NOMO-1 (cell line): Measurements from ENCODE around the gene VASN.

Experiments used
- DNase-seq, 2 experiments: peaks; one replicate each; lab custom pipeline; 2025; ENCODE audit not compliant: unreplicated experiment in 2 of 2; lab: John Stamatoyannopoulos, UW

Gene VASN

DNA sequence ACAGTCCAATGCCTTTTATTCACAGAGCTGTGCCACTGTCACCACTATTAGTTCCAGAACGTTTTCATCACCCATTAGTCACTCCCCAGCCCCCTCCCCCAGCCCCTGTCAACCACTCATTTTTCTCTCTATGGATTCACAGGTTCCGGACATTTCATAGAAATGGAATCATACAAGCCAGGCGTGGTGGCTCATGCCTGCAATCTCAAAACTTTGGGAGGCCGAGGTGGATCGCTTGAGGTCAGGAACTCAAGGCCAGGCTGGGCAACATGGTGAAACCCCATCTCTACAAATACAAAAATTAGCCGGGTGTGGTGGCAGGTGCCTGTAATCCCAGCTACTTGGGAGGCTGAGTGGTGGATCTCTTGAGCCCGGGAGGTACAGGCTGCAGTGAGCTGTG lies 19.8 kb upstream of the VASN start:
- DNase-seq = no peak

- DNase-seq = no peak
These were observed 18.8 kb upstream of the VASN start for GRCh38 chr16:4352843-4353242.

DNA sequence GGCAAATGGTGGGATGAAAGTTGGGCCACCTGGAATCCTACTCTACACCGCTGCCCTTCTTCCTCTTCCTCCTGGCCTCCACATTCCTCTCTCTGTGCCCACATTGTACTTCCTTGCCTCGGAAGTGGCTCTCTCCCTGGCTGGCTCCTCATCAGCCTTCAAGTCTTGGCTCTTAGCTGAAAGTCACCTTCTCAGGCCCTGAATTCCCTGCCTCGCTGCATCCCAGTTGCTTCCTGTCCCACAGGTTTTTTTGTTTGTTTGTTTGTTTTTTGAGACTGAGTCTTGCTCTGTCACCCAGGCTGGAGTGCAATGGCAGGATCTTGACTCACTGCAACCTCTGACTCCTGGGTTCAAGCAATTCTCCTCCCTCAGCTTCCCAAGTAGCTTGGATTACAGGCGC lies 18.0 kb upstream of the VASN start:
- DNase-seq = no peak

GRCh38 chr16:4354512-4355409 lies 16.9 kb upstream of the VASN start:
- no peak for DNase-seq

- no peak for DNase-seq
These were observed 14.8 kb upstream of the VASN start for GRCh38 chr16:4356820-4357219.

GRCh38 chr16:4358236-4358635 lies 13.4 kb upstream of the VASN start:
- no peak for DNase-seq

DNA sequence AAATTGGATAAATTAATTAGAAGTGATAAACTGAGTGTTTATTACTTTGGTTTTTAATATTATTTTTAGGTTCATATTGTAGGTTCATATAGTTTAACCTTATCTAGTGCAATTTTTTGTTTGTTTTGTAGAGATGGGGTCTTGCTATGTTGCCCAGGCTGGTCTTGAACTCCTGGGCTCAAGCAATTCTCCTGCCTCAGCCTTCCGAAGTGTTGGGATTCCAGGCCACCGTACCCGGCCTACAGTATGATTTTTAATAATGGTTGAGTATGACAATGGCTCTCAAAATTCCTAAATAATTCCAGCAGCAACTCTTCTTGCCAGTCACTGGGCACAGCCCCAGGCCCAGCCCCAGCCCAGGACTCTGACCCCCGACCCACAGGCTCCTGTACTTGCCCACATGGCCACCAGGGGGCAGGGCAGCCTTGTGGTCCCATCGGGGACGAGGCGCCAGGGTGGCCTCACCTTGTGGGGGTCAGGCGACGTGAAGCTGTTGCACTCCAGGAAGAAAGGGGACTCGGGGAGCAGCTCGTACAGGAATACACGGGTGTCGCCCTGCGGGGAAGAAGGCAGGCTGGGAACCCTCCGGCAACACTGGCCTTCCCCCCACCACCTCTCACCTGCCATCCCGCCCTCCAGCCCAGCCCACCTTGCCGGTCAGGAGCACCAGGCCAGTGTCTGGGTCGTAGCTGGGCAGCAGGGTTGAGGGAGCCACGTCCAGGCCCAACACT lies 12.7 kb upstream of the VASN start:
- no peak for DNase-seq

GRCh38 chr16:4359914-4360313 lies 11.7 kb upstream of the VASN start:
- DNase-seq = no peak

DNA sequence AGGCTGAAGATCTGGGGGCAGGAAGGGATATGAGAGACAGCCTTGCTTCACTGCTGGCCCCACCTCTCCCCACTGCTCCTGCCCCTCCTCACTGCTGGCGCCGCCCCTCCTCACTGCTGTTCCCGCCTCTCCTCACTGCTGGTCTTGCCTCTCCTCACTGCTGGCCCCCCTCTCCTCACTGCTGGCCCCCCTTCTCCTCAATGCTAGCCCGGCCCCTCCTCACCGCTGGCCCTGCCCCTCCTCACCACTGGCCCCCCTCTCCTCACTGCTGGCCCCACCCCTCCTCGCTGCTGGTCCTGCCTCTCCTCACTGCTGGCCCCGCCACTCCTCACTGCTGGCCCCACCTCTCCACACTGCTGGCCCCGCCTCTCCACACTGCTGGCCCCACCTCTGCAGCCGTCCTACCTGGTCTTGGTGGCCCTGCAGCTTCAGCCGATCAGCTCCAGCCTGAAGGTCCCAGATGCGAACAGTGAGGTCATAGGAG lies 11.1 kb upstream of the VASN start:
- no peak for DNase-seq

DNA sequence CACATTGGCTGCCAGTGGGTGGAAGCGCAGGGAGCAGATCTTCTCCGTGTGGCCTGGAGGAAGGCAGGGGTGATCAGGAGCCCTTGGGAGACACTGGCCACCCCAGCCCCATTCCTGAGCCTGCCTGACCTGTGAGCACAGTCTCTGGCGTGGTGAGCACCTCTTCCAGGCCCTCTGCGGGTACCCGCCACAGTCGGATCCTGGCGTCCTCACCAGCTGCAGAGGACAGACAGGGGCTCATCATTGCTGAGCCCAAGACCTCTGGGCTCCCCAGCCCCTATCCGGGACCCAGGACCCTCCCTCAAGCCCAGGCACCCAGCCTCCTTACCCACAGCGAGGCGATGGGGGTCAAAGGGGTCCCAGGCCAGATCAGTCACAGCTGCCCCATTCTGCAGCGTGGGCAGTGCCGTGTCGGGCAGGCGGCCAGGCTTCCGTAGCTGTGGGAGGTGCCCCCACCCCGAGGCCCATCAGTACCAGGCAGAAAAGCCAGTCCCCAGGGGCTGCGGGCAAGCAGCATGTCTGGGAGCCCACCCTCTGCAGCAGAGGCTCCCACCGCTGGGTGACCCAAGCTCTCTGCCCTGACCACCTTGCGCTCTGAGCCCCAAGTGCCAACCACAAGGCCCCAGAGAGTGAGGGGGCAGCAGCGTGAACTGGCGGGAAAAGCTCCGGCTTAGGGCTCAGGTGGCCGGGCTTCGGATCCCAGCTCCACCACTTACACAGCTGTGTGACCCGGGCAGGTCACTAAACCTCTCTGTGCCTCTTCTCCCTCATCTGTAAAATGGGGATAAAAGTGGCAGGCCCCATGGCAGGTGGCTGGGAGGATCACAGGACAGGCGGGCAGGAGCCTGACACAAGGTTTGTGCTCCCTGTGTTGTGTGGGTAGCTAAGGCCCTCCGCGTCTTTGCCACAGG lies 10.4 kb upstream of the VASN start:
- no peak for DNase-seq

- DNase-seq = no peak
These were observed 9.7 kb upstream of the VASN start for GRCh38 chr16:4361944-4362311.

- no peak for DNase-seq
These were observed 9.0 kb upstream of the VASN start for GRCh38 chr16:4362476-4363135.

GRCh38 chr16:4364196-4365013 lies 7.2 kb upstream of the VASN start:
- DNase-seq = no peak

DNA sequence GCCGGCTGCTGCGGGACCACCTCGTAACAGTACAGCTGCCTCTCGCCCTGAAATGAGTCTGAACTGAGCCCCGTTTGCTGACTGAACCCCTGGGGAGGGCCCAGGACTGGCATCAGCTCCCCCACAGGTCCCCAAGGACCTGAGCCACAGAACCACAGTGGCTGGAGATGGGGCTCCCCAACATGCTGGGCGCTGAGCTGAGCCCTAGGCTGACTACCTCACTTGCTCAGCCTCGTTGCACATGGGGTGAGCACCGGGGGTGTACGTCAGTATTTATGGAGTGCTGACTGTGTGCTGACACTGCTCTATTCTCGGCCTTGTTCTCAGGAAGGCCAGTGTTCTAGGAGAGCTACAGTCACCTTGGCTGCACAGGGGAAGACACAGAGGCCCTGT lies 6.6 kb upstream of the VASN start:
- DNase-seq = no peak

- no peak for DNase-seq
These were observed 6.0 kb upstream of the VASN start for GRCh38 chr16:4365615-4366014.

GRCh38 chr16:4366016-4366415 lies 5.6 kb upstream of the VASN start:
- no peak for DNase-seq

DNA sequence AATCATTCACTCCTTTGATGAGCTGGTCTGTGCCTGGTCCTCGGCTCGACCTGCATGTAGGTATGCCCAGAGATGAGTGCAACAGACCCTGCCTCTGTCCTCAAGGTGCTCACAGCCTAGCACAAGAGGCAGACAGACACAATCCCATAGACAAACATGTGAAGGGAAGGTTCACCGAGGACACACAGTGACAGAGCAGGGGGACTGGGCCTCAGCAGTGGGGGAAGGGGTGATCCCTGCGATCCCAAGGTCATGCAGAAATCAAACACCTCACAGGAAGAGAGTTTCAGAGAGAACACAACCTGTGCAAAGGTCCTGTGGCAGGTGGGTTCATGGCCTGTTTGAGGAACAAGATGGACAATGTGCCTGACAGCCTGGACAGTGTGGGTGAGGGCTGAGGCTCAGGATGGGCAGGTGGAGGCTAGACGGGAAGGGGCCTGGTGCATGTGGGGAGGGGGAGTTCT lies 4.2 kb upstream of the VASN start:
- DNase-seq = no peak

DNA sequence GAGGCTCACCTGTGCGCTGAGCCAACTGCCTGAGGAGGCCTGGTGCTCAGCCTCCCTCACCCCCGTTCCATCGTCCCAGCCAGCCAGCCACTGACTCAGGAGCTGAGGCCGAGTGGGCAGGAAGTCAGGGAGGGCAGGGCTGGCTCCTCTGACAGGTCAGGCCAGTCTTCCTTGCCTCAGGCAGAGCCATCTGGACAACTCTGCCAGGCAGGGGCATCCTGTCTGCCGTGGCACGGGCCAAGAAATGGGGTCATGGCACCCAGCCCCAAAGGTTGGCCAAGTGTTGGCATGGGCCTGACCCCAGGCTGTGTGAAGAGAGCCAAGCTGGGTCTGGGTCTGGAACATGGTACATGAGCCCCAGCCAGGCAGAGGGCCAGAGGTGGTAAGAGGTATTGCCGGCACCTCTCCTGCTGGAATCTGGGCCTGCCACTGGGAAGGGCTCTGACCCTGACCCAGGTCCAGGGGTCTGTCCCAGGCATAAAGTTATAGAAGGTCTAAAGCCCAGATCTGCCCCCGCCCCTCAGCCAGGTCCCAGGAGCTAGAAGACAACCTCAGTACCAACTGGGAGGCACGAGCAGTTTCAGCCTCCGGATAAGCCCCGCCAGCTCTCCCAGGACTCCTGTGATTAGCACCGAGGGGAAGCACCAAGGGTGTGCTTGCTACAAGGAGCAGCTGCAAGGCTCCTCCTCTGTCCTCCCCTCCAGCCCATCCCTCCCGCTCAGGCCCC lies 2.5 kb upstream of the VASN start:
- DNase-seq = no peak

GRCh38 chr16:4370151-4370550 lies 1.5 kb upstream of the VASN start:
- no peak for DNase-seq
